Activated gamma-delta T cell treated with anti-CD3 and anti-CD28 coated beads, Interleukin-2, amount 50 U/mL, for 16 hours (primary cell): Measurements from ENCODE around the gene CDH5.

Source experiments
- DNase-seq: peaks from one replicate; pipeline ENCODE4 v3.0.0-alpha.2; 2020; ENCODE audit warnings: low read depth

Gene CDH5

GRCh38 chr16:66391726-66392670 is 25.5 kb downstream of the CDH5 start:
- no peak for DNase-seq

- no peak for DNase-seq
Observed at GRCh38 chr16:66395806-66396555, 29.5 kb downstream of the CDH5 start.

- DNase-seq, result no peak
Observed at GRCh38 chr16:66397736-66398433, 31.4 kb downstream of the CDH5 start.

- no peak for DNase-seq
Observed at GRCh38 chr16:66399031-66399430, 32.5 kb downstream of the CDH5 start.

GRCh38 chr16:66399930-66400329 is 33.4 kb downstream of the CDH5 start:
- DNase-seq, result no peak

- no peak for DNase-seq
Observed at GRCh38 chr16:66400503-66401380, 34.3 kb downstream of the CDH5 start.

GRCh38 chr16:66401610-66402009 is 35.1 kb downstream of the CDH5 start:
- DNase-seq, result no peak

GRCh38 chr16:66402166-66402565 is 35.7 kb downstream of the CDH5 start:
- no peak for DNase-seq

GRCh38 chr16:66402591-66403230 is 36.2 kb downstream of the CDH5 start:
- DNase-seq, result no peak

GRCh38 chr16:66403531-66404145 is 37.1 kb downstream of the CDH5 start:
- DNase-seq, result no peak

GRCh38 chr16:66405057-66405783 is 38.7 kb downstream of the CDH5 start:
- no peak for DNase-seq

- DNase-seq, result peak; percentile 89
Observed at GRCh38 chr16:66406534-66407221, 40.2 kb downstream of the CDH5 start.

- no peak for DNase-seq
Observed at GRCh38 chr16:66408163-66409048, 41.9 kb downstream of the CDH5 start.

- DNase-seq, result no peak
Observed at GRCh38 chr16:66409156-66409555, 42.7 kb downstream of the CDH5 start.

GRCh38 chr16:66412182-66412581 is 45.7 kb downstream of the CDH5 start:
- no peak for DNase-seq

- DNase-seq, result no peak
Observed at GRCh38 chr16:66414891-66415290, 48.4 kb downstream of the CDH5 start.

- no peak for DNase-seq
Observed at GRCh38 chr16:66416136-66416535, 49.6 kb downstream of the CDH5 start.
